Measurements from ENCODE around the gene RNF207. TPM values are rescaled to one million over a fixed set of nuclear protein-coding genes. Genes with fewer than 3 reads are reported as not detected.
A peak's percentile ranks its signal among the peaks of the same experiment; 100 is the strongest.

RNF207 gene
- total RNA-seq, 1 donor from 2014 or later: 20.1 TPM

GRCh38 chr1:6257541-6258069 lies 51.7 kb downstream of the RNF207 start:
- H3K4me3 ChIP-seq (ENCODE audit: low read depth, low read length): no peak overlapping the region
- peaks cover 5% of the 10 kb centered on the region for H3K27me3 ChIP-seq (ENCODE audit: control insufficient read depth, insufficient read depth, low read length)
- no peaks in the 10 kb centered on the region for H3K36me3 ChIP-seq (ENCODE audit: control insufficient read depth, insufficient read depth, low read length)
- TF ChIP-seq, protein P1, sequence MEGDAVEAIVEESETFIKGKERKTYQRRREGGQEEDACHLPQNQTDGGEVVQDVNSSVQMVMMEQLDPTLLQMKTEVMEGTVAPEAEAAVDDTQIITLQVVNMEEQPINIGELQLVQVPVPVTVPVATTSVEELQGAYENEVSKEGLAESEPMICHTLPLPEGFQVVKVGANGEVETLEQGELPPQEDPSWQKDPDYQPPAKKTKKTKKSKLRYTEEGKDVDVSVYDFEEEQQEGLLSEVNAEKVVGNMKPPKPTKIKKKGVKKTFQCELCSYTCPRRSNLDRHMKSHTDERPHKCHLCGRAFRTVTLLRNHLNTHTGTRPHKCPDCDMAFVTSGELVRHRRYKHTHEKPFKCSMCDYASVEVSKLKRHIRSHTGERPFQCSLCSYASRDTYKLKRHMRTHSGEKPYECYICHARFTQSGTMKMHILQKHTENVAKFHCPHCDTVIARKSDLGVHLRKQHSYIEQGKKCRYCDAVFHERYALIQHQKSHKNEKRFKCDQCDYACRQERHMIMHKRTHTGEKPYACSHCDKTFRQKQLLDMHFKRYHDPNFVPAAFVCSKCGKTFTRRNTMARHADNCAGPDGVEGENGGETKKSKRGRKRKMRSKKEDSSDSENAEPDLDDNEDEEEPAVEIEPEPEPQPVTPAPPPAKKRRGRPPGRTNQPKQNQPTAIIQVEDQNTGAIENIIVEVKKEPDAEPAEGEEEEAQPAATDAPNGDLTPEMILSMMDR (IDR thresholded peaks at IDR 0.05; ENCODE audit: insufficient read depth, low read length, poor library complexity, severe bottlenecking): no peak
- DNase-seq (ENCODE audit: low read depth): no peak

DNA sequence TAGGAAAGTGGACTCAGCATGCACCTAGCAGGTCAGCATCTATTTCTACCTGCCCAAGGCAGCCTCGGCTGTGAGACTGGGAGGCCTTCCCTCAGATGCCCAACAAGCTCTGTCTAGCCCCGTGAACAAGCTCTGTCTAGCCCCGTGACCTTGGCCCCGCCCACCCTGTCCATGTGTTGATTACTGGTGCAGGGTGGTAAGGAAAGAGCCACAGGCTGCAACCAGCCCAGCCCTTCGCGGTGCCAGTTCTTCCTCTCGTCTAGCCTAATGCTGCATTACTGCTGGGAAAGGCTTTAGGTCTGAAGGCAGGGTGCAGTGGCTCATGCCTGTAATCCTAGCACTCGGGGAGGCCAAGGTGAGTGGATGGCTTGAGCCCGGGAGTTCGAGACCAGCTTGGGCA lies 52.8 kb downstream of the RNF207 start:
- H3K4me3 ChIP-seq (ENCODE audit: low read depth, low read length): no peak overlapping the region
- no peak for DNase-seq (ENCODE audit: low read depth)
- no peaks in the 10 kb centered on the region for H3K36me3 ChIP-seq (ENCODE audit: control insufficient read depth, insufficient read depth, low read length)
- TF ChIP-seq, protein P1 (IDR thresholded peaks at IDR 0.05; ENCODE audit: insufficient read depth, low read length, poor library complexity, severe bottlenecking): no peak
- peaks cover 5% of the 10 kb centered on the region for H3K27me3 ChIP-seq (ENCODE audit: control insufficient read depth, insufficient read depth, low read length)

DNA sequence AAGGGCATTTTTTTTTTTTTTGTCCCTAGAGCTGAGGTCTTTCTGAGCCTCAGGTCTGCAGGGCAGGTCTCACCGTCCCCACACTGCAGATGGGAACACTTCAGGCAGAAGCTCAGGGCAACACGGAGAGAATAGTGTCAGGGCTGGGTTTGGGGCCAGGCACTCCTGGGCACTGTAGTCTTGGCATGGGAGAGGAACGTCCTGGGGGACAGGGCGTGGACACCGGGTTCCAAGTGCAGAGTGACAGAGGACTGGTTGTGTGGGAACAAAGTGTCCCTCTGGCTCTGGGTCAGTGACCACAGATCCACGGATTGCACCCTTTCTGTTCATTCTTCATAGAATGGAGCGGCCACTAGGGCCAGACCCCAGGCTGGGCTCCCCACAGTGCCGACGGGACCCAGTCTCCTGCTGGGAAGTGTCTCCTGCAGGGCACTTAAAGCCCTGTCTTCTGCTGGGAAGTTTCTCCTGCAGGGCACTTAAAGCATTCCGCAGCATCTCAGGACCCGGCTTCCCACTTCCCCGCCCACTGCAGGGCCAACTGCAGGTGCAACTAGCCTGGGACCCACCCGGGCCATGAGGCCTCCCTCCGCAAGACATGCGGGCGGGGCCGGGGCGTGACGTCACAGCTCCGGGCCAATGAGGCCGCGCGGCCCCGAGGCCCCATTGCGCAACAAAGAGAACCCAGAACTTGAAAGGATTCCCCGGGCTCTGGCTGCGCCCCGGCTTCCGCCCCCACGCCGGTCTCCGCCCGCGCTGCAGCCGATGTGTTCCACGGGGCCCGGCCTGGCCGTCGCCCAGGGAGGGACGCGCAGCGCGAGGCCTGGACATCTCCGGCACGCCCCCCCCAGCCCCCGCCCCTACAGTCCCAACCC lies 53.8 kb downstream of the RNF207 start:
- TF ChIP-seq, protein P1 (IDR thresholded peaks at IDR 0.05; ENCODE audit: insufficient read depth, low read length, poor library complexity, severe bottlenecking): no peak
- peak overlapping the region; percentile 59 for H3K4me3 ChIP-seq (ENCODE audit: low read depth, low read length)

DNA sequence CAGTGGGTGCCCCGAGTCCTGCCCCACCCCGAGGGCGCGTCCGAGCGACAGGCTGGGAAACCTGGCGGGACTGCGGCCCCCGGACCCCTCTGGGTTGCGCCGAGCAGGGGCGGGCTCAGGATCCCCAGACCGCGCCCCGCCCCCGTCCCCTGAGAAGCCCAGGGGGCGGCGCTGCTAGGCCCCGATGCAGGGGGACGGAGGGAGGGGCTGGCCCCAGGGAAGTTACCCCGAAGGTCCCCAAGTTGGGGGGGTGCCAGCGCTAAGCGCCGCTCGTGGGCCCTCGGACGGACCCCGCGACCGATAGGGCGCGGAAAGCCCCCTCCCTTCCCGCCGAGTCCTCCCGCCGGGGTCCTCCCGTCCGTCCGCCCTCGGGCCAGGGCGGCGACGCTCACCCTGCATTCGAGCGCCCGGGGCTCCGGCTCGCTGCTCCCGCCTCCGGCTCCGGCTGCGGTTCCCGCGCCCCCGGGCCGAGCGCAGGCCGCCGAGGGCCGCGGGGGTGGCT lies 54.6 kb downstream of the RNF207 start:
- Histone ChIP-seq H3K4me3 (ENCODE audit: low read depth, low read length) (peak overlapping the region; percentile 59), H3K27me3 (ENCODE audit: control insufficient read depth, insufficient read depth, low read length) (peaks cover 5% of the 10 kb centered on the region), H3K36me3 (ENCODE audit: control insufficient read depth, insufficient read depth, low read length) (no peaks in the 10 kb centered on the region)
- DNase-seq (ENCODE audit: low read depth): no peak
- TF ChIP-seq, protein P1 (IDR thresholded peaks at IDR 0.05; ENCODE audit: insufficient read depth, low read length, poor library complexity, severe bottlenecking): no peak

More for the DNA sequence above, 53.8 kb downstream of the RNF207 start:
- Histone ChIP-seq H3K36me3 (ENCODE audit: control insufficient read depth, insufficient read depth, low read length) (no peaks in the 10 kb centered on the region), H3K27me3 (ENCODE audit: control insufficient read depth, insufficient read depth, low read length) (peaks cover 5% of the 10 kb centered on the region)
- DNase-seq (ENCODE audit: low read depth): no peak

- peak within 1 kb of the TSS; percentile 59 for H3K4me3 ChIP-seq (ENCODE audit: low read depth, low read length)
- H3K27me3 ChIP-seq (ENCODE audit: control insufficient read depth, insufficient read depth, low read length): peaks cover 5% of the 10 kb centered on the region
- TF ChIP-seq, protein P1 (IDR thresholded peaks at IDR 0.05; ENCODE audit: insufficient read depth, low read length, poor library complexity, severe bottlenecking): no peak
- DNase-seq (ENCODE audit: low read depth): no peak
- no peaks in the 10 kb centered on the region for H3K36me3 ChIP-seq (ENCODE audit: control insufficient read depth, insufficient read depth, low read length)
Observed at GRCh38 chr1:6260961-6261614, 55.2 kb downstream of the RNF207 start, which contains the start of gene GPR153. Gene GPR153, minus strand, starts transcription at chr1:6261098. Its CDS starts 6,193 bp downstream, at chr1:6254905.

Measured in kidney epithelial cell (primary cell).